K562 (cell line): ENCODE data around the gene RACGAP1.

Source experiments
- EZH2 ChIP-seq: IDR thresholded peaks from 2 replicates; pipeline ENCODE4 v1.6.1; 2012; ENCODE audit warnings: low read depth, mild to moderate bottlenecking, inconsistent platforms, low read length, borderline replicate concordance
- PKNOX1 ChIP-seq: fragments of 450-650 bp; IDR thresholded peaks from 2 replicates; pipeline ENCODE4 v1.6.1; 2016
- ZNF121 ChIP-seq: sonication (generic); formaldehyde crosslinking; conservative IDR thresholded peaks from 2 replicates; pipeline ENCODE4 v1.8.0; 2022; ENCODE audit warnings: missing genetic modification reagents
- ZNF354B ChIP-seq: fragments of 250-450 bp; sonication (Bioruptor Pico); IDR thresholded peaks from 2 replicates; pipeline ENCODE4 v1.4.0; 2020

GRCh38 chr12:50024805-50025186 lies 498 bp downstream of the RACGAP1 start:
- TF ChIP-seq ZNF121 (CRISPR knock-in tag) (no peak), PKNOX1 (no peak), EZH2 (no peak), ZNF354B (no peak)
